HG02588 (cell line): ENCODE results near the gene SH2D4B.
"Not testable (repeated sequence)": the region's sequence is repeated elsewhere in the genome, so short reads cannot be mapped to it uniquely, and the experiment has no call there.

Experiments used
- ATAC-seq: cut with Tn5 transposase; IDR thresholded peaks from one replicate; pipeline ENCODE4 v1.9.1; 2021; ENCODE audit warnings: mild to moderate bottlenecking, moderate library complexity; ENCODE audit not compliant: unreplicated experiment

SH2D4B gene

GRCh38 chr10:80542053-80542452 is 4.4 kb downstream of the SH2D4B start:
- no peak for ATAC-seq

- ATAC-seq, result no peak
Measured at GRCh38 chr10:80542652-80543318, 5.1 kb downstream of the SH2D4B start.

- ATAC-seq, result not testable (repeated sequence)
Measured at GRCh38 chr10:80543319-80543672, 5.6 kb downstream of the SH2D4B start.

- ATAC-seq, result no peak
Measured at GRCh38 chr10:80544316-80544953, 6.7 kb downstream of the SH2D4B start.

GRCh38 chr10:80545258-80545881 is 7.7 kb downstream of the SH2D4B start:
- ATAC-seq, result no peak

GRCh38 chr10:80552151-80552646 is 14.5 kb downstream of the SH2D4B start:
- ATAC-seq, result no peak

DNA sequence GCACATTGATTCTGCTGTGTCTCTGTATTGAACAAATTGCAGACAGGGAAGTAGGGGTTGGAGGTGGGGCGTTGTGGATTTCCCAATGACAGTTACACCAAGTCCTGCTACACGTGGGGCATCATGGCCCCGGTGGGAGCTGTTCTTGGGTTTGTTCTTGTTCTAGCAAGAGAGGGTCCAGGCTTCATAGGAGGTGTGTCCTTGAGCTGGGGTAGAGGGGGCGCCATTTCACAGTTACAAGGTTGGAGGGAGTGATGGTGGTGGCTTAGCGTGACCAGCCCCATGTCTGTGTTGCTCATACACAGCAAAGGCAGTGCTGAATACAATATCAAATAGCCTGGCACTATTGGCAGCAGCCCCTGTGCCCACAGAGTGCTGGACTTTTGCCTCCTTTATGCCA is 15.7 kb downstream of the SH2D4B start:
- ATAC-seq, result no peak

GRCh38 chr10:80554050-80554449 is 16.3 kb downstream of the SH2D4B start:
- ATAC-seq, result no peak

DNA sequence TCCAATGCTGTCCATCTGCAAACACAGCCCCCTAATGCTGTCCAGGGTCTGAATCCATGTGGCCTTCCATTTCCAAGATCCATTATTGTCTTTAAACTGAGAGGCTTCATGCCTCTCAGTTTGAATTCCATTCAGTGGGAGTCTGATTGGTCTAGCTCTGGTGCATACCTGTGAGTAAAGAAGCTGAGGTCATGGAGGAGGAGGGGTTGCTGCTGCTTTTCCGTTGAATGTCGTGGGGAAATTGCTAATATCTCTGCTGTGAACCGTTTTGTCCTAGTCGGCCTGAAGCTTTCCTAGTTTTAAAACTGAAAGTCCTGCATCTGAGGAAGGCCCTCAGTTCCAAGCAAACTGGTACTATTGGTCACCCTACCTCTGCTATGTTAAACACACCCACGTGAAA is 17.7 kb downstream of the SH2D4B start:
- ATAC-seq, result no peak

- ATAC-seq, result no peak
Measured at GRCh38 chr10:80561950-80562349, 24.2 kb downstream of the SH2D4B start.

DNA sequence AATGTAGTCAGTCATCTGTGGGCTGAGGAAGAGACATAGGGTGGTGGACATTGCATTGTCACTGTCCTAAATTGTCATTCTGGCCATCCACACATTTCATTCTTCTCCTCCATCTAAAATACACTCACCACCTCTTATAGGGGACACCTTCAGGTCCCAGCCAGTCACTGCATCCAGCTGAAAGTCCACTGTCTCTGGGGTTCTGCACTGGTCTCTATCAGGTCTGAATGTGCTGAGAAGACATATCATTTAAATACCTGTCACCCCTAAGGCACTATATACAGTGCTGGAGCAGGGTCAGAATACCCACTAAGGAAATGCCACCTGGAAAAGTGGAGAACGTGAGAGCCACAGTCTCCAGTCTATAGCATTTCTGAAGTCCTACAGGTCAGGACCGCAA is 29.6 kb downstream of the SH2D4B start:
- ATAC-seq, result no peak

DNA sequence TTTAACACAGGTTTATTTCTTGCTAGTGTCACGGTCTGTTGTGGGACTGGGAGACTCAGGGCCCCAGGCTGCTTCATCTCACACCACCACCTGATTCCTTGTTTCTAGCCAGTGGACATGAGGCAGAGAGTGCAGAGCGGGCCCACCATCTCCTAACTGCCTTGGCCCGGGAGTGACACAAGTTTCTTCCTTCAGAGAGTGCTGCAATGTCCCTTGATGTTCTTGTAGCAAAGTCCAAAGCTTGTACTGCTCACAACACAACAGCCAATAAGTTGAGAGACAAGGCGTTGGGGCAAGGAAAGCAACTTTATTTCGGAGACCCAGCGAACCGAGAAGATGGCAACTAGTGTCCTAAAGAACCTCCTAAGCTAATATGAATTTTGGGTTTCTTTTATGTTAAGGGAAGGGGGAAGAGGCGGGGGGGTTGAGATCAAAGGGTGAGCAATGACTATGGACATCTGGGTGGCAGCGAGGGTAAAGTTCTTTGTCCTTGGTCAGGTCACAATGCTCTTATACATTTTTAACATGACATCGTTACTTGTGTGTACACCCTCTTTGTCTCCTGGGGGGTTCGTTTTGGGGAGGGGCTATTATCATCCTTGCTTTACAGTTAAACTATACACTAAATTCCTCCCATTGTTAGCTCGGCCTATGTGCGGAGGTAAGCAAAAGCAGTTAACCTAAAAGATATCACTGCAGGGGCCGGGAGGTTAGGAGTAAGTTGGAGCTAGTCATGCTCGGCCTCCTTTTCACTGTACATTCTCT is 31.6 kb downstream of the SH2D4B start:
- no peak for ATAC-seq

GRCh38 chr10:80571352-80571751 is 33.6 kb downstream of the SH2D4B start:
- ATAC-seq, result no peak

DNA sequence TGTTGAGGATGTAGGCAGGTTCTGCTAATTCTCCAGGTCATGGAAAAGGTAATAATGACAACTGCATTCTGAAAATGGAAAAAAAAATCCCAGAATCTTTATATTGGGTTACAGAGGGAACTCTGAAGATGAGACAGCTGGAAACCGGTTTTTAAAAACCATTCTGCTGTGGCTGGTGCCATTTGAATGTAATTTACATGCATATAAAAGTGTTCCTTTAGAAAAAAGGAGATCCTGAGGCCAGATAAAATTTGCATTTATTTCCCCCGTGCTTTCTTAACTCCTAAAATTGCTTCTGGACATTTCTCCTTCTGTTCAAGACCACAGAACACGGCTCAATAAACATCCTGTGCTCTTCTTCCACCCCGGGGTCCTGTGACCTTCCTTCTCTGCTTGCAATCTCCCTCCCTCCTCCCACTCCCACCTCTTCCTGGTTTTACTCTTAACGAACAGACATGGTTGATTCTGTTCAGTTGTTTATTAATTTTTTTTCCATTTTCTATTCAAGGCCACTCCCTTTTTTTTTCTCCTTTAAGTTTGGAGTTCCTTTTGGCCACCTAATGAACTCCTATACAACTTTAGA is 41.6 kb downstream of the SH2D4B start:
- no peak for ATAC-seq

DNA sequence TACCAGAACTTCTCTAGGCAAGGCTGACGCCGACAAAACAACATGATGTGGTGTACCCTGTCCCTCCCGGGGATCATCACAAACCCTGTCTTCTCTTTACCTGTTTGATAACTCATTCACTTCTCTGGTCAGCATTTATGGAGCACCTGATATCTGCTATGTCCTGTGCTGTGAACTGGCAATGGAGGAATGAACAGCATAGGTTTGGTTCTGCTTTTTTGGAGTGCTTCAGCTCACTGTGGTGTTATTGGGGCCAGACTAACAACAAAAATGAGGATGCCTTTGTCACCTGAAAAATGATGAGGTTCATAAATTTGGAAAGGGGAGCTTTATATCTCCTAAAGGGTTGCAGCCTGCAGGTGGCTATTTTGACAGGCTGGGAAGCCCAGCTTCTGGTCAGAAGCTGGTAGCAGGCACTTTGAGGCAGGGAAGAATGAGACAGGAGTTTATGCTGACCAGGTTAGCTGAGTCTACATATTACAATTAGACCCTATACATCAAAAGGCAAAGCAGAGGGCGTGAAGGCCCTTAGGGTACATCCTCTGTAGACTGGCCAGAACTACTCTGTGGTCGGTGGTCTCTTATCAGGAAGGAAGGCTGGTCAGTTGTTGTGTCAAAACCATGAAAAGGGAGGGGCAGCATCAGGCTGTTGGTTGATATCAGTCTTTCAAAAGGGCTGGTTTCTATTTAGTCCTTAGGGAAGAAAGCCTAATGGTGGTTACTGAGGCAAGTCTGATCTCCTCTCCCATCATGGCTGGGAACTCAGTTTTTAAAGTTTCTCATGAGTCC is 42.3 kb downstream of the SH2D4B start:
- ATAC-seq, result no peak

GRCh38 chr10:80580638-80581468 is 43.2 kb downstream of the SH2D4B start:
- ATAC-seq, result no peak

GRCh38 chr10:80581469-80581835 is 43.8 kb downstream of the SH2D4B start:
- ATAC-seq, result no peak

GRCh38 chr10:80582286-80582960 is 44.7 kb downstream of the SH2D4B start:
- no peak for ATAC-seq

DNA sequence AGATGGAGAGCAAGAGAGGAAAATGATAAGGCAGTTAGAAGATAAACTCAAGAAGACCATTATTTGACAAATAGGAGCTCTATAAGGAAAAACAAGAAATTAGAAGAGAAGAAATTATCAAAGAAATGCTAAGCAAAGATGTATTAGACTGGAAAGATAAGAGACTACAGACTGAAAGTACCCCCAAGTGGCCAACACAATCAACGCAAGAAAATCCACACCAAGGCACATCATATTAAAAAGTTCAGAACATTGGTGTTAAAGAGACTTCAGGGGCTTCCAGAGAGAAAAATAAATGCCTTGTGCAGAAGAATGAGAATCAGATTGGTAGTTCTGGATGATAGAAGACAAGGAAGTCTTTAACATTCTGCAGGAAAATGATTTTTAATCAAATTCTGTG is 46.0 kb downstream of the SH2D4B start:
- no peak for ATAC-seq
